Activated CD4-positive, CD25-positive, alpha-beta regulatory T cell treated with anti-CD3 and anti-CD28 coated beads, Interleukin-2, amount 50 U/mL, for 16 hours (primary cell): ENCODE data around the gene SNX25.

Experiments used
- DNase-seq: peaks from one replicate; pipeline ENCODE4 v3.0.0-alpha.2; 2020; ENCODE audit warnings: low read depth, low spot score

Gene SNX25

DNA sequence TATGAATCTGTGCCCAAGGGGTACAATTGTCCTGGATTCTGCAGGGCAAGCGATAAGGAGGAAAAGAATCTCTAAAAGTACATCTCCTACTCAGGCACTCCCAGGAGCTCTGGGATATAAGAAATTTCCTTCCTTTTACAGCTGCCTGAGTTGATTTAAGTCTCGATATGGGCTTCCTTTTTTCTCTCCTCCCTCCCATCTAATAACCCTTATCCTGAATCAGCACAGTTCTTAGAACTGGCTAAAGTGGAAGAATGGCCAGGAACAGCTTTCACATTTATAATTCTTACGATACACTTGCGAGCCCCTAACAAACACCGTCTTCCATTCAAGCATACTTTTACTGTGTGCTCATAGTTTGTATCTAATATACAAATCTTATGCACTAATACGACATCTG is 165.2 kb downstream of the SNX25 start:
- DNase-seq = no peak

DNA sequence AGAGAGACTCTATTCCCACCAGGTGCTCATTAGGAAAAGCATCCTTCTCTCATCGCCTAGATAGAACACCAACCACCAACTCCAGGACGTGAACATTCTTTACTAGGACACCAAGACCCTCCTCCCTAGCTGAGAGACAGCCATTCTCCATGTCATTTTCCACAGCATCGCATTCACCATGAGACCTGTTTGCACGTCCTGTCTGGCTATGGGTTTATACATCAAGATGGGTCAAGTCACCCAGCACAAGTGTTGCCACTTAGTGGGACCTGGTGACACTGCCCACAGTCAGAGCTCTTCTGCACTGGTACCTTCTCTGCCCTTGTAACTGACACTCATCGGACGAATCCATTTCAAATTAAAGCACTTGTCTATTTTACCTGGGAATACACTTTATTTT is 168.9 kb downstream of the SNX25 start:
- no peak for DNase-seq

DNA sequence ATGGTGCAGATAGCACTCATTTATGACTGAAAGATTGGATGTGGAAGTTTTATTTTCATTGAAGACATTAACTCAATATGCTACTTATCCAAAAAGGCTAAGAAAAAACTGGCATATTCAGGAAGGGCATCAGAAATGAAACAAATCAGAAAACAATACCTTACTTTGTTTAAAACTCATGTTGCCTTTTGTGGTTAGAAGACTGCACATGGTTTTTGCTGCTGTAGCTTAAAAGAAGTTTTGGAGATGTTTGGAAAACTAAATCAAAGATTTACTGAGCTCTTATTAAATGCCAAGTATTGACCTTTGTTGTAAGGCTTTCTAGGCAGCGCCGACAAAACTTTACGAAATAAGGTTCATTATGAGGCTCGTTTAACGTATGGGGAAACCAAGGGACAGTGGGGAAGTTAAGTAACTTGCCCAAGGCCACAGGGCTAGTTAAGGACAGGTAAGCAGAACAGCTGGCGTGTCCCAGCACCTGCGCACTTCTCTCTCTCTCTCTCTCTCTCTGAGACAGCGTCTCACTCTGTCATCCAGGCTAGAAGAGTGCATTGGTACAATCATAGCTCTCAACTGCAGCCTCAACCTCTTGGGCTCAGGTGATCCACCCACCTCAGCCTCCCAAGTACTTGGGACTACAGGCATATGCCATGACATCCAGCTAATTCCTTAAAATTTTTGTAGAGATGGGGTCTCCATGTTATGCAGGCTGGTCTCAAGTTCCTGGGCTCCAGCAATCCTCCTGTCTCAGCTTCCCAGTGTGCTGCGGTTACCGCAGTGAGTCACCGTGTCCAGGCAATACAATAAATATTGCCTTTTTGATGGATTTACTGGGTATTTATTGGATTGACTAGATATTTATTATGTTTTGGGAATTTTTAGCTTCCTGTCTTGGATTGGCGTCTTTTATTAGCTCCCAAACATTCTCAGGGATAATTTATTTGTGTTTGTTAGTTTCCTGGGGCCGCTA is 170.2 kb downstream of the SNX25 start:
- DNase-seq = no peak

DNA sequence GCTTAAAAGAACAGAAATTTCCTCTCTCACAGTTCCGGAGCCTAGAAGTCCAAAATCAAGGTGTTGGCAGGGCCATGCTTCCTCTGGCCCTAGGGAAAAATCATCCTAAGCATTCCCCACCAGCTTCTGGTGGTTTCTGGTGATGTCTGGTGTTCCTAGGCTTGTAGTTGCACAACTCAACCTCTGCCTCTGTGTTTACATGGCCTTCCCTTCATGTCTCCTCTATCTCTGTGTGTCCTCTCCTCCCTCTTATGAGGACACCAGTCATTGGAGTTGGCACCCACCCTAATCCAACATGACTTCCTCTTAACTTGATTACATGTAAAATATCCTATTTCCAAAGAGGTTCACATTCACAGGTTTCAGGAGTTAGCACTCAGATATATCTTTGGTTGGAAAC is 170.9 kb downstream of the SNX25 start:
- DNase-seq = no peak

DNA sequence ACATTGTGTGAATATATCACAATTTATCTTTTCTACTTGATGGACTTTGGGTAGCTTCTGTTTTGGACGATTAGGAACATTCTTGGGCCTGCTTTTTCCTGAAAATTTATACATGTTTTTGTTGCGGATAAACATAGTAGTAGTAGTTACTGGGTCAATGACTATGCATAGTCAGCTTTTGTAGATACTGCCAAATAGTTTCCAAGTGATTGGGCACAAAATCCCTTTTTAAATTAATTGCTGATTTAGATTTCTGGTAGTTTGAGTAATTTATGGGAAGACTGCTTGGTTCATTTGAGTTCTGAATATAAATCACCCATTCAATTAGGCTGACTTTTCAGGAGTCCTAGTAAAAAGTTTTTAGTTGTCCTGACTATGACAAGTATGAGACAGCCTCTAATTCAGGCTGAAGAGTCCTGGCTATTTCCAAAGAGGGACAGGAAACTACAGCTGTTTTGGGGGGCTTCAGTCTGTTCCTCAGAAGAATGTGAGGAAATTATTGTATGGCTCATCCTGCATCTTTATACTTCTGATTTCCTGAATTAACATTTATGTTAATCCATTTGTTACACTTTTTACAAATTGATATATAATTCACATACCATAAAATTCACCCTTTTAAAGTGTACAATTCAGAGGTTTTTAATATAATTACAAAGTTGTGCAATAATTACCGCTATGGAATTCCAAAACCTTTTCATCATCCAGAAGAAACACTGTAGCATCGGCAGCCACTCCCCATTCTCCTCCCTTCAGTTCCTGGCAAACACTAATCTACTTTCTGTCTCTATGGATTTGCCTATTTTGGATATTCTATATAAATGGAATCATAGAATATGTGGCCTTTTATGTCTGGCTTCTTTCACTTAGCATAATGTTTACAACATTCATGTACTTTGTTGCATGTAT is 172.1 kb downstream of the SNX25 start:
- DNase-seq = no peak

DNA sequence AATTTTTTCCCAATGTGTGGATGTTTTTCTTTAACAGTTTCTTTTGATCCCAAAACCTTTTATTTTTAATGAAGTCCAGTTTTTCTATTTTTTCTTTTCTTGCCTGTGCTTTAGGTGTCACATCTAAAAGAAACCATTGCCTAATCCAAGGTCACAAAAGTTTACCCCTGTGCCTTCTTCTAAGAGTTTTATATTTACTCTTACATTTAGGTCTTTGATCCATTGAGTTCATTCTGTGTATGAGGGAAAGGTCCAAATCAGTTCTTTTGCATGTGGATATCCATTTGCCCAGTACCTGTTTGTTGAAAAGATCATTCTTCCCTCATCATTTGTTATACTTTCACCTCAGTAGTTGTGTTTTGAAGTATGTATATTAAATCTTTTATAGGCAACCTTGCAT is 173.4 kb downstream of the SNX25 start:
- DNase-seq = no peak

DNA sequence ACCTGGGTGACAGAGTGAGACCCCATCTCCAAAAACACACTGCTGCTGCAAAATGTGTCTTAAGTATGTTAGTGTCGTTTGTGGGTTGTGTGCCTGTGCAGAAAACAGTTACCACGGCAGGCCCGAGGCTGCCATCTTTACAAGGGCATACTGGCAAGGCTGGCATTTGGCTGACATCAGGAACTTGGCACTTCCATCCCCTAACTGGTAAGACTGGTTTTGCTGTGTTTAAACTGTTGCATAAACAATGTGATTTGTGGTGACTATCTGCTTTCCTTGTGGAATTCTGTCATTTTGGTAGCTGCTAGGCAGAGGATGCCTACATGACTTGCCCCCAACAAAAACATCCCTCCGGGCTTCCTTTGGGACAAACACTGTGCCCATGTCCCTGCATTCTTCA is 174.1 kb downstream of the SNX25 start:
- no peak for DNase-seq

DNA sequence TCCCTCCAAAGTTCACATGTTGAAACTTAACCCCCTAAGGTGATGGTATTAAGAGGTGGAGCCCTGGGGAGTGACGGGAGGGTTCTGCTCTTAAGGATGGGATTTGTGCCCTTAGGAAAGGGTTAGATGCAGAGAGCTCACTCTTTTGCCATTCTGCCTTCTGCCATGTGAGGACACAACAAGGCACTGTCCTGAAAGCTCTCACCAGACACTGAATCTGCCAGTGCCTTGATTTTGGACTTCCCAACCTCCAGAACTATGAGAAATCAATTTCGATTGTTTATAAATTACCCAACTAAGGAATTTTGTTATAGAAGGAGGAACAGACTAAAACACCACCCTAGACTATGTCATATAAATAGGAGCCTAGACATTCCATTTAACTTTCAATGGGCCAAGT is 174.7 kb downstream of the SNX25 start:
- no peak for DNase-seq

DNA sequence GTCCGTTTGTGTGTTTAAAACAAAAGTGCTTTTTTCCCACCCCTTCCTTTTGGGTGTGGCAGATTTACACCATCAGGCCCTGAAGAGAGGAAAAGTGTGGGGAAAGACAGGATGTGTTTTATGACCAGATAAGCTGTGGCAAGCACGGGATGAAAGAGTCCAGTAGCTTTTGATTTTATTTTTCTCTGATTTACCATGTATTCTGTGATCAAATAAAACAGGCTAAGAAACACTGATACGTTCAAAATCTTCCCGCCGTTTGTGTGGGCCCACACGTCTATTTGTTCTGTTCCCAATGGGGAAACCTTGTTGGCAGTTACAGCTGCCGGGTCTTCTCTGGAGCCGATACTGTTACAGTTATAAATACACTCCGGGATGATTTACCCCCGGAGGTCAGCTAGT is 175.5 kb downstream of the SNX25 start:
- DNase-seq = no peak

DNA sequence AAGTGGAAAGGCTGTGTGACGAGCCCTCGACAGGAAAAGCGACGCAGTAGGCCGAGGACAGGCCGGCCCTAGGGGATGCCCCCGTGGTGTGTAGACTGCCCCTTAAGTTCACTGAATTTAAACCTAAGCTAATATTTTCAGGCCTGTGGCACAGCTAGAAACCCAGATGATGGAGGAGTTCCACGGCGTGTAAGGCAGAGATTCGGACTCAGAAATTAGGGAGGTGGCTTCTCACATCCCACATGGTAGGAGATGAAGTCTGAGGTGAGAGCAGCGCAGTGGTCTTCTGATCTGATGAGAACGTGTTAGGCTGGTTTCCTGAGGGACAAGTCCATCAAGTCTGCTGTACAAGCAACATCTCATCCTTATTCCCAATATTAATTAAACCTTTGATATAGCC is 178.6 kb downstream of the SNX25 start:
- DNase-seq = no peak

DNA sequence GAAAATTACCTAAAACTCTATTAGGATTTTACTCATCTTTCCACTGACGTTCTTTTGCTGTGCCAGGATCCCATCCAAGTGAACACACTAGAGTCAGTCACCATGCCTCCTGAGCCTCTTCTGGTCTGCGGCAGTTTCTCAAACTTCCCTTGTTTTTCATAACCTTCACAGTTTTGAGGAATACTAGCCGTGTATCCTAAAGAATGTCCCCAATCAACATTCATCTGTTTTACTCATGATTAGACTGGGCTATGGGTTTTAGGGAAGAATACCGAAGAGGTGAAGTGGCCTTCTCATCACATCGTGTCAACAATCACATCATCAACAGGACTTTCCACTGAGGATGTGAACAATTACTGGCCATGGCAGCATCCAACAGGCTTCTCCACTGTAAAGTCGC is 181.5 kb downstream of the SNX25 start:
- no peak for DNase-seq

DNA sequence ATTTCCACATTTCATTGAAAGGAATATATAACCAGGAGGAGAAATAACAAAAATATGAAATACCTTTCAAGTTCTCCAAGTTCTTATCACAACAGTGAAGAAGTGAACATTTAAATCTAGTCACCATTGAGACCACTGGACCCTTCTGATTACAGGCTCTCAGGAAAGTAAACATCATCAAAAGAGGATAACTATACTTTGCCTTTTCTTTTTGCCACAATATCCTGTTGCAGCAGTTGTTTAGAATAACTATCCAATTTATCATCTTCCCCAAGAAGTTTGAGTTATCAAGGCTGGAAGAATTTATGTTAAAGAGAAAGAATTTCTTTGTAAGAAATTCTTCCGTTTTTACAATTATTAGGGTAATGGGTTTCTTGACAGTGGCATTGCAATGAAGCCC is 182.8 kb downstream of the SNX25 start:
- no peak for DNase-seq

DNA sequence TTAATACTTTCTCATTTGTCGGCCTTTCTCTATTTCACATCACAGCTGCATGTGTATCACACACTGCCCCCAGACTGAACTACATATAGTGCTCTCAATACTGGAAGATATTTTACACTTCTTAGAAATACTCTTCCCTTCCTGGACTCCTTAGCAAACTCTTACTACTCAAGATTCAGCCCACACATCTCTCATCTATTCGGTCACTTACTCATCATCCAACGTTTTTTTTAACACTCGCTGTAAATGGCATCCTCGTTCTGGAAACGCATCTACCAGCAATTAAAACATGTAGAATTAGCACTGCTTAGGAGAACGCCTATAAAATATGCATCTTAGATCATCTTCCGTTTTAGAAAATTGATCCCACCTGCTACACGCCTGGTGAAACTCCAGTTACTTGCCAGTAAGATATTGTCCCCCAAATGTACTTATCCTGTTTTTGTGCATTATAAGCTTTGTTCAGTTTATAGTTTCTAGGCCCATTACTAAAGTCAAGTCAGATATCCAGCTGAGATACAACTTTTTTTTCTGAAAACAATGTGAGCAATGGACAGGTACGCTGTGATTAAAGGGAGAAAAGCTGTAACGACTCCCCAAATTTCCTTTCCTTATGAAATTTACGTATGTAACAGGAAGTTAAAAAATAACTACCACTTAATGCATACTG is 185.3 kb downstream of the SNX25 start:
- DNase-seq = no peak

DNA sequence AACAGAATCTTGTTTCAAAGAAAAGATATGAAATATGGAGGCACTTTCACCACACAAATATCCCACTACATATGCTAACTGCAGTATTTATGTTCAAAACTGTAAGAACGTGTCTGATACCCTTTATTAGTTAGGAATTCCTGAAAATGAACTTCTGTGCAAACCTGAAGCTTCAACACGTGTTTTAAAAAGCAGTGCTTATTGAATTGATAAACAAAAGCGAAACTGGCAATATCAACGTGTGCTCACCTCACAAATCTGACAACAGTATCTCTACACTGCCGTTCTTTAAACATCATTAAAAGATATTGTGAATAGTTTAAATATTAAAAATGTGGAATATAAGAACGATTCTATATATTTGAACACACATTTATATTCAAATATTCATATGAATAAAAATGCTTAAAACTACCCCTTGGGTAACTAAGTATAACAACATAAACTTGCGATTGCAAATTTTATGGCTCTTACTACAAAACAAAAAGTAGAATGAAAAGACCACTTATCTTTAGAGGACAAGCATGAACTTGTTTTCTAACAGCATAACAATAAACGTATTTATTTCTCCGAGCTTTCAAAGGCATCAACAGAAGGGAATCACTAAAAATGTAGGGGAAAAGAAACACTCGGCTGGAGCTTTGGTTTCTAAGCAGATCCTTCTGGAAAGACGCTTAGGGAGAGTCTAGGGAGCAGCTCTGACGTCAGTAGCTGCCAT is 186.0 kb downstream of the SNX25 start, which contains the start of gene LRP2BP:
LRP2BP (minus strand) TSS at position 687 of the 718 bp plus-strand sequence. CDS start 17,738 bp downstream, outside the sequence.
- DNase-seq = no peak

DNA sequence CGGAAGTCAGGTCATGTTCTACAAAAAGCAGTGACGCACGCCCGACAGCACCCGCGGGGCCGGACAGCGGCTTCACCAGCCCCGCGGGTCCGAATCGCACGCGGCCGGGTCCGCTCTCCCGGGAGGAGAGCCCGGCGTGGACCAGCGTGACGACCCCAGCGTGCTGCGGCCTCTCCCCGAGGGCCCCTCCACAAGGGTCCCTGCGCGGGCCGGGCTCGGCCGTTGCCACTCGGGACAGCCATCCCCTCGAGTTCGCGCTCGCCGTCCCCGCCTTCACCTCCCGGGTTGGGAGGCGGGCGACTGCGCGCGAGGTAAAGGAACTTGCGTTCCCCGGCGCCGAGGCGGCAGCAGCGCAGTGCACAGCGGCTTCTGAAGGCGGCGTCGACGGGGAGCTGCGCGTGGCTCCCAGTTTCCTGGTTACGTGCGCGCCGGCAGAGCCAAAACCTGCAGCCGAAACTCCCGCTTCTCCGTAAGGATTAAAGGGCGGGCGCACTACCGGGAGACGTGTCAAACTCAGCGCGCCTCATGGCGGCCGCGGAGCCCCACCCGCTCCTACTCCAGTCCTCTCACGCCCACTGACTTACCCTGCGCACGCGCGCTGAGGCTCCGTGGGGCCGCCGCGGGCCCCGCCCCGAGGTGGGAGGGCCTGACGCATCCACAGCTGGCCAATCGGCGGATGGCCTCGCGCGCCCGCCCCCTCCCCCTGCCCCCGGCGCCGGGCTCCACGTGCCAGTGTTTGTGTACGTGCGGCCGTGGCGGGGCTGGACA is 186.7 kb downstream of the SNX25 start:
- DNase-seq = peak; percentile 93

DNA sequence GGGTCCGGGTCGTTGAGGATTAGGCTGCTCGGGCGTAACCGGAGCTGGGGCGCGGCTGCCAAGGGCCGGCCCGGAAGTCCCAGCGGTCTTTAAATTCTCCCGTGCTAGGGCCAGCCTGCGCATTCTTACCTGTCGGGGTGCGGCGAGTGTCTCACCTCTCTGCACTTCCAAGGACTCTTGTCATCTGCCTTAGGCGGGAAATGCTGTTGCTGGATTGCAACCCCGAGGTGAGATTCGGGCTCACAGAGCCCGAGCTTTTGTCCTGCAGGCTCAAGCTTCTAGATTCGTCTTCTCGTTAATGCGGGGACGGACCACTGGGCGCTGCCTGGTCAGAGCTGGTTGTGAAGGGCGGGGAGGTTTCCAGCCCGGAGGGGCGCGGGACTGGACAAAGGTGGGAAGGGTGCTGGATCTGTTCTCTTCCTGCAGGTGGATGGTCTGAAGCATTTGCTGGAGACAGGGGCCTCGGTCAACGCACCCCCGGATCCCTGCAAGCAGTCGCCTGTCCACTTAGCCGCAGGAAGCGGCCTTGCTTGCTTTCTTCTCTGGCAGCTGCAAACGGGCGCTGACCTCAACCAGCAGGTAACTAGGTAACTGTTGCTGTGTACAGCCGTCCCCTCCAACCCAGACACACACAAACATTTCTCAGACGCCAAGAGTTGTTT is 187.5 kb downstream of the SNX25 start, which contains the start of gene ANKRD37:
ANKRD37 (plus strand) TSS at position 118 of the 662 bp plus-strand sequence; CDS start at position 201, 83 bp downstream.
- DNase-seq = no peak

DNA sequence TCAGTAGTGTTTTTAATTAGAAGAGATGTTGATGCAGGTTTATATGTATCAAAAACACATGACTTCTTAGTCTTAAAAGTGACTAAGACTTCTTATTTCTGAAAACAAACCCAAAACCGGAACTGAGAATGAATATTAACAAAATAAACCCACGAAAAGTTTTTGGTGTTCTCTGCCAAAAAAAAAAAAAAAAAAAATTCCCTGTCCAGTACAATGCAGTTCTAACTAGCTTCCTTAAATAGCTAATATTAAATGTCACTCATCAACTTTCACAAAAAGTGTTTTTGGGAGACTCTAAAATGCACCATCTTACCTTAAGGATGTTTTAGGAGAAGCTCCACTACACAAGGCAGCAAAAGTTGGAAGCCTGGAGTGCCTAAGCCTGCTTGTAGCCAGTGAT is 189.2 kb downstream of the SNX25 start:
- no peak for DNase-seq

DNA sequence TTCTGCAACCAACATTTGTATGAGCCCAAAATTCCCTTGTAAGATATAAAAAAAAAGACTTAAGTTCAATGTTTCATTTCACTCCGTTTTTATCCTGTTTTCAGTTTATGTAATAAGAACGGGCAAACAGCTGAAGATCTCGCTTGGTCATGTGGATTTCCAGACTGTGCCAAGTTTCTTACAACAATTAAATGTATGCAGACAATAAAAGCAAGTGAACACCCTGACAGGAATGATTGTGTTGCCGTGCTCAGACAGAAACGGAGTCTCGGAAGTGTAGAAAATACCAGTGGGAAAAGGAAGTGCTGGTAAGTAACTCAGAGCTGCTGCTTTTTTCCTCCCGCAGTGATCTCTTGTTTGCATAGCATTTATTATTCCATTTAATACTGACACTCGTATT is 190.1 kb downstream of the SNX25 start:
- DNase-seq = no peak

DNA sequence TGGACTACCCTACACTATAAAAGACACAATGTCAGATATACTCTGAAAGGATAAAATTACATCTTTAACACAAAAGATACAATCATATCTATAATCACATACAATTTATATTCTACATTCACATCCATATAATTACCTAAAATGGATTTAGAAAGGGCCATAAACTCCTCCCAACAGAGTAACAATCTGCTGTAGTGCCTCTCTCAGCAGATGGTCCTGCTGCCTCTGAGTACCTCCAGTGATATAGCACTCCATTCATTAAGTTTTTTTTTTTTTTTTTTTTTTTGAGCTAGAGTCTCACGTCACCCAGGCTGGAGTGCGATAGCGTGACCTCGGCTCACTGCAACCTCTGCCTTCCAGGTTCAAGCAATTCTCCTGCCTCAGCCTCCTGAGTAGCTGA is 194.6 kb downstream of the SNX25 start:
- no peak for DNase-seq
